Activated gamma-delta T cell treated with anti-CD3 and anti-CD28 coated beads, Interleukin-2, amount 50 U/mL, for 16 hours (primary cell): Measurements from ENCODE around the gene ARHGAP31.
"Not testable (repeated sequence)": the region's sequence is repeated elsewhere in the genome, so short reads cannot be mapped to it uniquely, and the experiment has no call there.

ENCODE experiments used
- DNase-seq: peaks from one replicate; pipeline ENCODE4 v3.0.0-alpha.2; 2020; ENCODE audit warnings: low read depth

Gene ARHGAP31

DNA sequence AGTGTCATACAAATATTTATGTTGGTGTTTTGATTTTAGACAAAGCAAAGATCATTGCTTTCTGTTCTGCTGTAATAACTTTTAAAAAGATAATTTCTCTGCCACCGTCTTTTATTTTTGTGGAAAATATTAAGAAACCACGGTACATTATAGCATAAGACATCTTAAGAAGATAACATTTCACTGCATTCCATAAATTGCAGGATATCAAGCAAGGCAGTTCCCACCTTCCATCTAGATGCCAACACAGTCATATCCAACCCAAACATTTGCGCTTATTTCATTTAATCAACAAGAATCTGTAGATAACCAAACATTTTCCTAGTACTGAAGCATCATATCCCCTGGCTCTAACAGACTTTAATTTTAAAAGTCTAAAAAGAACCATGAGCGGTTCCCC lies 25.1 kb downstream of the ARHGAP31 start:
- no peak for DNase-seq

DNA sequence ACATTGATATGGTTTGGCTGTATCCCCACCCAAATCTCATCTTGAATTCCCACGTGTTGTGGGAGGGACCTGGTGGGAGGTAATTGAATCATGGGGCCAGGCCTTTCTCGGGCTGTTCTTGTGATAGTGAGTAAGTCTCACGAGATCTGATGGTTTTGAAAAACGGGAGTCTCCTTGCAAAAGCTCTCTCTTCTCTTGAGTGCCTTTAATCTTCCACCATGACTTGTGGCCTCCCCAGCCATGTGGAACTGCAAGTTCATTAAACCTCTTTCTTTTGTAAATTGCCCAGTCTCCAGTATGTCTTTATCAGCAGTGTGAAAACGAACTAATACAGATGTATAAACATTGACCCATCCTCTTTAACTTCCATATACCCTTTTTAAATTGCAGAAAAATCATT lies 26.6 kb downstream of the ARHGAP31 start:
- DNase-seq: not testable (repeated sequence)

DNA sequence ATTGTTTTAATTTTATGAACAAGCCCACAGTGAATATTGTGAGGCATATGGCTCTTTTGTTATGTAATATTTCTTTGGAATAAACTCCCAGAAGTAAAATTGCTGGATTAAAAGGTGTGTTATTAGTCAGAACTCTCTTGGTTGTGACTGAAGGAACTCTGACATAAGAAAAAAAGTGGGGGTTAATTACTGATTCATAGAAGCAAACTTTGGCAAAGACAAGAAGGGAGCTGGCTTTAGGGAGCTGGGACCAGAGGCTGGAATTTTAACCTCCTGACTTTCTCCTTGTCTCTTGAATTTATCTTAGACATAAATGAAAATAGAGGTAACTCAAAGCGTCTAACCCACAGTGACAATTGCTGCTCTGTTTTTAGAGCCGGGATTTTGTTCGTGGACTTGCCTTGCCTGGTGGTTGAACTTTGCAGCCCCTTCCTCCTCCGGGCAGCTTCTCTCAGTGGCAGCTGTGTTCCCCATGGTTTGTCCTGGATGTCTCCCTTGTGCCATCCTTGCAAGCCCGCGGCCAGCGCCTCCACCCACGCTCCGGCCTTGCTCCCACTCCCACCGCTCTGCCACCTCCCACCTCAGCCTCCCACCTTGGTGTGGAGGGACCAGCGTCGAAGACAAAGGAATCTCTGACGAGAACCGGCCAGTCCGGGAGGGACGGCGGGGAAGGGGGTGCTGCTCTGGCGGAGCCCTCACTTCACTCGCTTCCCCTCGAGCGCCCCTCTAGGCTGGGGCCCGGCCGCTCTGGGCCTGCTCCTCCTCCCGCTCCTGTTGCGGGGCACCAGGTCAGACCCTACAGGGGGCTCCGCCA lies 28.0 kb downstream of the ARHGAP31 start:
- no peak for DNase-seq

DNA sequence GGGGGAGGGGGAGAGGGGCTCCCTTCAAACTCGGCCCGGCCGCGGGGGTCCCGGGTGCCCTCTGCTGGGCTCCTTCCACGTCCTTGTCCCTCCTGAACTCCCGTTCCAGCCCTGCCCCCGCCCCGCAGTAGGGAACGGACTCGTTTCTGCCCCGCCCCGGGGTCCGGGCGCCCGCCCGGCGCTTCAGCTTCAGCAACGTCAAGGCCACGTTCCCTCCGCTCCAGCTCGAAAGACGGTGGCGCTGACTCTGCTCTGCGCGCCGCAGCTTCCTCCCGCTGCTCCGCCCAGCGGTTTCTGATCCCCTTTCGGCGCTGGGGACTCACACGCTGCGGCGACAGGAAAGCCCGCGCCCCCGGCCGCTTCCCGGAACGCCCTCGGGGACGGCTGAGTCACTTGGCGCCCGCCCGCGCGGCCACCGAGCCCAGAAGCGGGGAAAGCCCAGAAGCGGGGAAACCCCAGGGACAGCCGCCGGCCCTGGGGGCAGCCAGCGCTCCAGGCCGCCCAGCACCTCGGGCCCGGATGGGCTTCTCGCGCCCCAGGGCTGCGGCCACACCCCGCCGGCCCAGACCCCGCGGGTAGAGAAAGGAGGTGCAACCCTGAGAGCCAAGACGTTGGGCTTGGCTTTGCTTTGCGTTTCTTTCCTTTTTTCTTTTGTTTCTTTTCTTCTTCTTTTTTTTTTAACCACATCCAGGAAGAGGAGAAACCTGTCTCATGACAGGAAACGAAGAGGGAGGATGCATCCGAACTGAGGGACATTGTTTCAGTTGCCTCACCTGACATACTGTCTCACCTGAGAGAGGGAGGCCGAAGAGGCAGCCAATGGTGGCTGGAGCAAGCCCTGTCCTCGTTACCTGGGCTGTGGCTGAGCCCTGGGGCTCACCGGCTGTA lies 28.9 kb downstream of the ARHGAP31 start:
- peak; percentile 91 for DNase-seq

DNA sequence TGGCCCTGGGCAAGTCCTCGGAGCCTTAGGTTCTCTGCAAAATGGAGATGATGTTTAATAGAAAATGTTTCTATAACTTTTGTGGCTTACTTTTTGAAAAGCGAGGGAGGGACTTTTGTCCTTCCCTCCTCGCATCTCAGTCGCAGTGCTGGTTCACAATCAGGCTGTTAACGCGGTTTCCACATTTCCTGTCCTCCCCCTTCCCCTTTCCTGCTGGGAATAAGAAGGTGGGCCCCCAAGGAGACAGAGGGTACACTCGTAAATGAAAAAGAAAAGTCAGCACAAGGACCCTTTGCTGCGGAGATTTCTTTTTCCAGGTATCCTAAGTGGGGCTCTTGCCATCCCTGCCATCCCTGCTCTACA lies 29.5 kb downstream of the ARHGAP31 start:
- DNase-seq: no peak

DNA sequence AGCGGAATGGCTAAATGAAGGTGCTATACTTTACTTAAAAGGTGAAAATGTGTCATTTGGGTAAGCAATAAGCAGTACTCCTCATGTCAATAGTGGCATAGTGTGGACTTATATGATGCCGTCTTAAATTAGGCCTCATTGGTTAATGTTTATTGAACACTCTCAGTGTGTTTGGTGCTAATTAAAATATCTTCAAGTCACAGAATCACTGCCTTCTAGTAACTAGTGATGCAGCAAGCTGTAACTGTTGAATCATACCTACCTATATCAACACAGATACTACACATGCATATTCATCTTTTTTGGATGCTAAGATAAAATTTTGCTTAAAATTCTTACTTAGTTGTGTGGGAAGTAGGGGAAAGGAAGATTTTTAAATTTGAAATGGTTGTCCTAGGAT lies 30.7 kb downstream of the ARHGAP31 start:
- no peak for DNase-seq

DNA sequence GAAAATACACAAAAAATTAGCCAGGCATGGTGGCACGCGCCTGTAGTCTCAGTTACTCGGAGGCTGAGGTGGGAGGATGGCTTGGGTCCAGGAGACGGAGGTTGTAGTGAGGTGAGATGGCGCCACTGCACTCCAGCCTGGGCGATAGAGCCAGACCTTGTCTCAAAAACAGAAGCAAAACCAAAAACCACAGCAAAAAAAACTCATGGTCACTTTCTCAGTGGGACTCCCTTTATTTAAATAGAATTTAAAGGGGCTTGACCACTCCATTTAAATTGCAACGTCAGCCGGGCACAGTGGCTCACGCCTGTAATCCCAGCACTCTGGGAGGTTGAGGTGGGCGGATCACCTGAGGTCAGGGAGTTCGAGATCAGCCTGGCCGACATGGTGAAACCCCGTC lies 32.8 kb downstream of the ARHGAP31 start:
- no peak for DNase-seq

DNA sequence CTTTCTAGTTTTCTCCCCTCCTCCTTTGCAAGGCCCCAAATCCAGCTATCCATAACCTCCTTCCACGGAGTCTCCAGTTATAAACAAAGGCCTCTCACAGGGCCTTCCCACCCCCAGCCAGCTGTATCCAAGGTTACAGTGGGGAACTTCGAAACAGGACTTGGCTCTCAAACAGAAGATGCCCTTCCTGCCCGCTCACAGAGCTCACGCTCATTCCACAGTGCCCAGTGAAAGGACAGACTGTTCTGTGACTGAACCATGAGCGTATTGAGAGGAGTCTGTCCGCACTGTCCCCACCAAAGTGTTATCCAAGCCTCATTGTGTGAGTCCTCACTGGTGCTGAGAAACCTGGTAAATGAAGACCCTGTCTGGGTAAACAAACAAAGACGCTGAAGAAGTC lies 35.4 kb downstream of the ARHGAP31 start:
- no peak for DNase-seq

DNA sequence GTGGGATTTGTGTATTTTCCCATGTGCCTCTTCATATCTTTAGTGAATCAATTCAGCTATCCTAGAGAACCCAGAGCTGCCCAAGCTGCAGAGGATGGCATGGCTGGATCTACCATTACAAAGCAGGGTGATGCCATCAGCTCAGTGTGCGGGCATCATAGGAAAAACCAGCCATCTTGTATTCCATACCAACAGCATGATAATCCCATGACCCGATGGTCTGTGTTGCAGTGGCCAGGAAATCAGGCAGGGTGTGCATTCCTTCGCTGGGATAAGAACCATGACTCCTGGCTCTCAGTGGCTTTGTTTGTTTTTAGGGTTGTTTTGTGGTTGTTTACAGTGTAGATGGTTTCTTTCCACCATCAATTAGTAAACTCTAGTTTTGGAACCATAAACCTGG lies 36.0 kb downstream of the ARHGAP31 start:
- no peak for DNase-seq

DNA sequence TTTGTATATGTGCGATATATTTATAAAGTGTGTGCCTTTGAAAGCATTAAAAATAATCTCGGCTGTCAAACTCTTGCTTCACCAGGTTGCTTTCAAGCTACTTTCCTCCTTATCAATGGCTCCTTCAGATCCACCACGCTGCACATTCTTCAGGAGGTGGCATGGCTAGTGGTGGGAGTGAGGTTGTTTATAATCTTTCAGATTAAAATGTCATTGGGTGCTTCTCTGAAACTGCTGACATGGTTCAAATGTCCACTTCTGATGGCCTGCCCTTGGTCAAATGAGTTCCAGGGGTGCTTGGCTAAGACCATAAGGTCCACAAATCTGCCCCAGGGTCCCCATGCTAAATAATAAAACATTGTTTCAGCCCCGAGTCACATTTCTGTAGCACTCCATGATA lies 36.7 kb downstream of the ARHGAP31 start:
- no peak for DNase-seq

DNA sequence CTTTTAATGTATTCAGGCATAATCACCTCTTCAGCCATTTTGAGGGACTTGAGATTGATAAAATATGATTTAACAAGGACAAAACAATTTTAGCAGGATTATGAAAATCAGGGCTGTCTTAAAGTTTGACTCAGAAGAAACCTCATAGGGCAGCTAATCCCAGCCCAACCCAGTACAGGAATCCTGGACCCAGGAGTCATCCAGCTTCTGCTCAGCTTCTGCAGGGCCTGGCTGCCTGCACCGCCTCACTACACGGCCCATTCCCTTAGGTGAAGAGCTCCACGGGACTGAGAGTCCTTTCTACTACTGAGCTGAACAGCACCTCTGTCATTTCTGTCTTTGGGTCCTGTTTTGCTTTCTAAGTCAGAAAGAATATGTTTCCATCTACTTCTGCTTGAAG lies 37.5 kb downstream of the ARHGAP31 start:
- no peak for DNase-seq

DNA sequence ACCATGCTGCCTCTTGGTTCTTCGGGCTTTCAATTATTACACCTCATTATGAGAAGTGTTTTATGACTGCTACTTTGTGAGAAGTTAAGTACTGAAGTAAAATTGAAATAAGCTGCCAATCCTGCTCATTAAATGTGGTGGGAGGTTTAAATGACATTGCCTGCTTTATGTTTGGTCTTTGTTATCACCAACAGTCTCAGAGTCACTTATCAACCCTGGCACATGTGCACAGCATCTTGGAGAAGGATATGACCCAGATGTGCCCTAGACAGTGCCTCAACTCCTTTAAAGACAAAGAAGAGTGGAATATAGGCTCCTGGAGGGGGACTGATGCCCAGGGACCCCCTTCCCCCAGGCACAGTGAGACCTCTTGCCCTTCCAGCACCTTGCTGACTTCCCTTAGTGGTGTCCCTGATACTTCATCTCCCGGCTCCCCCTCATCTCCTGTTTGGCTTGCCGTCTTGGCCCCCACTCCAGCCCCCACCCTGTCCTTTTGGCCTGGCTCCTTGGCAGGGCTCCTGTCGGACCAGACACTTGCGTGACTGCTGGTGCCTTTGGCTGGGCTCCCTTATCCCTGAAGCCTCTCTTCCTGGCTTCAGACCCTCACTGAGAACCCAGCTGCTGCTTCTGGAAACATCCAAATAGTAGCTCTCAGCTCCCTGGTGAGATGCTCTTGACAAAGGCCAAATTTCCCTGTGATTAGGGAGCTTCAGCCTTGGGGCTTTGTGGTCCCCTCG lies 39.8 kb downstream of the ARHGAP31 start:
- no peak for DNase-seq

DNA sequence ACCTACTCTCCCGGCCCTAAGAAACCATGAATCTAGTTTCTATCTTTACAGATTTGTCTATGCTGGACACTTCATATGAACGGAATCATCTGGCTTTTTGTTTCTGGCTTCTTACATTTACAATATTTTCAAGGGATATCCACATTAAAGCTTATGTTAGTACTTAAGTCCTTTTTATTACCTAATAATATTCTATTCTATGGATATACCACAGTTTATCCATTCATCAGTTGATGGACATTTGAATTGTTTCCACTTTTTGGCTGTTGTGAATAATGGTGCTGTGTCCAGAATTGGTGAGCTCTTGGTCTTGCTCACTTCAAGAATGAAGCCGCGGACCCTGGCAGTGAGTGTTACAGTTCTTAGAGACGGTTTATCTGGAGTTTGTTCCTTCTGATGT lies 42.6 kb downstream of the ARHGAP31 start:
- no peak for DNase-seq

DNA sequence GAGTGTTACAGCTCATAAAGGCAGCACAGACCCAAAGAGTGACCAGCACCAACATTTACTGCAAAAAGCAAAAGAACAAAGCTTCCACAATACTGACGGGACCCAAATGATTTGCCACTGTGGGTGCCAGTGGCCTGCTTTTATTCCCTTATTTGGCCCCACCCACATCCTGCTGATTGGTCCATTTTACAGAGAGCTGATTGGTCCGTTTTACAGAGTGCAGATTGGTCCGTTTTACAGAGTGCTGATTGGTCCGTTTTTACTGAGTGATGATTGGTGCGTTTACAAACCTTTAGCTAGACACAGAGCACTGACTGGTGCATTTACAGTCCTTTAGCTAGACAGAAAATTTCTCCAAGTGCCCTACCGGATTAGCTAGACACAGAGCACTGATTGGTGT lies 43.2 kb downstream of the ARHGAP31 start:
- DNase-seq: not testable (repeated sequence)

DNA sequence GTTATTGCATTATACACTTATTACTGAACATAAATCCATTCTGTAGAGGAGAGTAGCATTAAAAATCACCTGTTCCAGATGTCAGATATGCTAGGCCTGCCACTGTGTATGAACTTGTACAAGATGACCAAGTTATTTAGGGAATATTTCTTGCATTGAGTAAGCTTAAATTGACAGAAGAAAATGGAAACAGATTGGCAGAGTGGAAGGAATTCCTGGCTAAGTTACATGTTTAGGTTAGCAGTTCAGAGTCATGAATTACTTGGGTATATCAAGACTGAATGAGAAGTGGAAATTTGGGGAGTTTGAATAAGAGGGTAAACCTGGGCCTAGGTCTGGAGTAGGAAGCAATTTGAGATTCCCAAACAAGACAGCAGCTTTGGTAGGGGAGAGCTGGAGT lies 44.6 kb downstream of the ARHGAP31 start:
- no peak for DNase-seq

DNA sequence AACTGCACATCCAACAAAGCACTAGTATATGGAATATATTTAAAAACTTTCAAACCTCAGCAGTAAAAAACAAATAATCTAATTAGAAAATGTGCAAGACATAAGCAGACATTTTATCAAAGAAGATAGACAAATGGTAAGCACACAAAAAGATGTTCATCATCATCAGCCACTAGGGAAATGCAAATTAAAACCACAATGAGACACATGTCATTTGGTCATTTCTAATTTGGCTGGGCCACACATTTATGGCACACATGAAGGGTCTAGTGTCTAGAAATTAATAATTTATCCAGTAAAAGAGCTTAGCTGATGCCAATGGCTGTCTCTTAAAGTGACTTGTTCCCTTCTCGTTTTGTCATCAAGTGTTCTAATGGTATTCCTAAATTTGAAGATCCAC lies 45.8 kb downstream of the ARHGAP31 start:
- no peak for DNase-seq

DNA sequence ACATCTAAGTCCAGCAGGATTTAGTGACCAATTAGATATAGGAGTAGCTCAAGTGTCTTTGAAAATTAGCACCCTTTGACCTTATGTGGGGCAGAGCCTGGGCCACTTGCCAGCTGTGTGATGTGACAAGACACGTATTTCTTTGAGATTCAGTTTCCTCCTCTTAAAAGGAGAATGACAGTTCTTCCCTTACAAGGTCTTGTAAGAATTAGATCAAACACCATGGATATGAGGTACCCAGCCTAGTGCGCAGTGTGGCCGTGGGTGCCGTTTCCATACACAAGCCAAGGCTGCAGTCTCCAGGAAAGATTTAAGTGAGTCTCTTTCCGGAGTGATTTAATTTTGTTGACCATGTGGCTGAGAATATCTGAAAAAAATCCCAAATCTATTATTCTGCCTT lies 46.3 kb downstream of the ARHGAP31 start:
- no peak for DNase-seq

DNA sequence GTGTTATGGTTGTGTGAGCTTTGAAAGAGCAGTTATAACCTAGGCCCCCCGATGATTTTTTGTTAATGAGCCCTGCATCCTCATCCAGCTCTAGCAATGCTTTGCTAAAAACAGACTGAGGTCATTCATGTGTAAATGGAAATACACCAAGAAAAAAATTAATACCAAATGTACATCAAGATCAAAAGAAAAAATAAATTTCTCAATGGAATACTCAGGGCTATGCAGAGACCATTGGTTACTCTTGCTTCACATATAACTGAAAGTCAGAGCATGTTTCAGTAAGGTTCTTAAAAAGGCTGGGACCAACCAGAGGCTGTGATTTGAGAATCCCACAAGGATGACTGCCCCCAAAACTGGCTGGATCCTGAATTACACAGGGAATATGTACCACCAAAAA lies 48.0 kb downstream of the ARHGAP31 start:
- DNase-seq: no peak

DNA sequence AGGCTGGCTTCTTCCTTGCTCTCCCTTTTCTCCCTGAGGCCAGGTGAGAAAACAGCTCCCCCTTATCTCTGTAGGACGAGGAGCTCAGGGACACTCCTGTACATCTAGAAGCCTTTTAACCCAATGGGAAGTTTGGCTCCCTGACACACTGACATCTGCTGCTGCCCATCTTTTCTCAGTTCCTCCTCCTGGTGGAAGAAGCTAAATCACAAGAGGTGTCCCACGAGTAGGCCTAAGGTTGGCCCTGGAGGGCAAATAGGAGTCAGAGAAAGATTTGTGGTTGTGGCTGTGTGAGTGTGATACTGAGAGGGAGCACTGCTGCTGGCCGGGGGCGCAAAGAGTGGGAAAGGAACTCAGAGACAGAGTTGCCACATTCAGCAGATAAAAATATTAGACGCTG lies 49.5 kb downstream of the ARHGAP31 start:
- no peak for DNase-seq

DNA sequence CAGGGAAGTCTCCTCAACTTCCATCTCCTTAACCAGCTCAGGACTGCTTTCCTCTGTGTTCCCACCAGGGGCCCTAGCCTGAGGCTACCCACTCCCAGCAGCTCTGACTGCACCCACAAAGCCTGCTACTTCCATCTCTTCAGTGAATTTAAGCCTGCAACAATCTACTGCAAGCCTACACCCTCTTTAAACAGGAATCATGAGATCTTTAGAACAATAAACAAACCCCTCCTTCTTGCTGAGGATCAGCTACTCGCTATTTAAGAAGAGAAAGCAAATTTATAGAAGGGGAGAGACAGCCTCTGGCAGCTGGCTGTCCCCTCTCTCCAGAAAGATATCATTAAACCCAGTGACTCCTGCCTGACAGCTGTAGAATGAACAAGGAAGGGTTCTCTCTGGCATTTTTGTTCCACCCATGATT lies 51.9 kb downstream of the ARHGAP31 start:
- DNase-seq: no peak

DNA sequence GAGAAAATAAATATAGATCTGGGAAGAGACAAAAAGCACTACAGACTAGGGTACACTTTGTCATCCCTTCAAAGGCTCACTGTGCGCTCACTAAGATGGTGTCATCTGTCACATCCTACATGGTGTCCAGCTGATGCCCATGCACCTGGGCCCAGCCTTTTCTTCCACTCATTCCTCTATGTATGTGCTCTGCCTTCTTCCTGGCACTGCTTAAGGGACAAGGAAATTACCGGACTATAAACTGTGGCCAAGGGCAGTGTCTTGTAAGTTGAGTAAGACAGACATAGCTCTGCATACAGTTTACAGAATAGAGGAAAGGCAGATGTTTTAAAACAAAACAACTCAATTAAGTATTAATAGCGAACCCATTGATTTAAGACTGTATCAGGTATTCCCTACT lies 52.9 kb downstream of the ARHGAP31 start:
- no peak for DNase-seq

DNA sequence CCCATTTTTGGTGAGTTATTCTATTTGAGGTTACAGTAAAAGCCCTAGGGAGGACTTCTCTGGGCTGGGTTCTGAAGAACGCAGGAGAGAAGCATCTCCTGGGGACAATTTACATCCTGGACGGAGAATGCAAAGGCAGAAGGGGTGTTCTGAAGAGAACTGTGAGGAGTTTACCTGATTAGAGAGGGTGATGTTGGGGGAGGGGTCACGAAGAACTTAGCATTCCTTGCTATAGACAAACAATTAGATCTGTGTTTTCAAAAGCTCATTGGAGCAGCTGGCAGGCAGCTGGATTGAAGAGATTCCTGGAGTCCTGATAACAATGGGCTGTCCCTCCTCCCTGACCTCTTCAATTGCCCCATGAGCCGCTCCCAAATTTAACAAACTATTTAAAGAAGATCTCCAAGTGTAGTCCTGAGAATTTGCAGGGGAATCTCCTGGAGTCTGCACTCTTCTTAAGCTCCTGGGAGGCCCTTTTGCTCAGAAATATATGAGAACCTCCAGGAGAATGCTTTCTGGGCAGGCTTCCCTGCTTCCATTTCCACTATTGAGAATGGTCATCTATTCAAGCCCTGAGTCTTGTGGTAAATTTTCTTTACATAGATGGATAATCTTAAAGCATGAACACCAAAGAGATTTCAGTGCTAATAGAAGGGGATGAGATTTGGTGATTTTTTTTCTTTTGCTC lies 55.3 kb downstream of the ARHGAP31 start:
- no peak for DNase-seq
